BJ (cell line): ENCODE measurements around the gene ZNF25. TPM values are rescaled to one million over a fixed set of nuclear protein-coding genes. Genes with fewer than 3 reads are reported as not detected.
"Not testable (repeated sequence)": the region's sequence is repeated elsewhere in the genome, so short reads cannot be mapped to it uniquely, and the experiment has no call there.

Experiments used
- CTCF ChIA-PET: fragments of 350-600 bp; formaldehyde crosslinking; extraction: SDS; loops from one replicate; lab custom pipeline; 2021; ENCODE audit warnings: antibody characterized with exemption, inconsistent platforms; lab: Yijun Ruan, JAX
- POLR2A ChIA-PET: fragments of 300-600 bp; sonication (Branson Sonifier 250); formaldehyde crosslinking; extraction: SDS; loops from one replicate; lab custom pipeline; 2021; ENCODE audit warnings: antibody characterized with exemption; lab: Charles Lee
- DNase-seq: peaks from one replicate; pipeline ENCODE4 v3.0.0-alpha.2; 2011; ENCODE audit warnings: low read depth
- H3K27me3 ChIP-seq: 2 replicates; pipeline ENCODE4 v1.6.0; 2011; ENCODE audit warnings: low read length; ENCODE audit not compliant: control insufficient read depth, insufficient read depth
- H3K36me3 ChIP-seq: 2 replicates; pipeline ENCODE4 v1.5.1; 2011; ENCODE audit warnings: low read length; ENCODE audit not compliant: control insufficient read depth, insufficient read depth
- H3K4me3 ChIP-seq: 2 replicates; pipeline ENCODE4 v1.5.1; 2011; ENCODE audit warnings: low read depth, mild to moderate bottlenecking, control low read depth, low read length
- CTCF ChIP-seq: IDR thresholded peaks from 2 replicates; pipeline ENCODE4 v1.5.1; 2011; ENCODE audit warnings: low read depth, mild to moderate bottlenecking, control low read depth, inconsistent platforms, low read length, moderate library complexity; ENCODE audit not compliant: insufficient read depth
- polyA plus RNA-seq: library from polyadenylated mRNA; depleted of rRNA; stranded (reverse); fragments of >200 nt; gene quantifications from 2 replicates; pipeline ENCODE4 v1.2.3, GENCODE V29; 2011

The ZNF25 gene
- polyA plus RNA-seq, 1 experiment = 5.0 TPM

DNA sequence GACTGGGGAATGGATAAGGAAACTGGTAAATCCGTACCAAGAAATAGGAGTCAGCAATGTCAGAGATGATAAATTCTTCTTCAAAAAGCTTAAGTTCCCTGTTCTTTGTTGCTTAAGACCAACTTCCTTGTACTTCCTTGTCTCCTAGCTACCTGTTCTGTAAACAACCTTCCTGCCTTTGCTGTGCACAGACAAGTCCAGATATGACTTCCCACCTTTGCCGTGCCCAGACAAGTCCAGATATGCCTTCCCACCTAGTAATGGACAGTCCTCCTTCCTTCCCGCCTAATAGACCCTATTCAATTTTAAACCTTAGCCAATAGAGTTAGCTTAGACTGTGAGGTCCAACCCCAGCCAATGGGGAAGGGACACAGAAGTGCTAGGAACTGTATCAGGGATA is 31.5 kb upstream of the ZNF25 start:
- no peak for DNase-seq
- ChIA-PET CTCF (interaction anchor here (0.7 kb wide), 1 partner anchor 33 kb away, joined by 3 read pairs; no protein-coding TSS in a partner anchor), POLR2A (no interaction called here)
- no peaks in the 10 kb centered on the region; the same call in 1 of the 2 replicates for H3K36me3 ChIP-seq
- H3K27me3 ChIP-seq = no peaks in the 10 kb centered on the region
- TF ChIP-seq CTCF = no peak
- no peak overlapping the region for H3K4me3 ChIP-seq

DNA sequence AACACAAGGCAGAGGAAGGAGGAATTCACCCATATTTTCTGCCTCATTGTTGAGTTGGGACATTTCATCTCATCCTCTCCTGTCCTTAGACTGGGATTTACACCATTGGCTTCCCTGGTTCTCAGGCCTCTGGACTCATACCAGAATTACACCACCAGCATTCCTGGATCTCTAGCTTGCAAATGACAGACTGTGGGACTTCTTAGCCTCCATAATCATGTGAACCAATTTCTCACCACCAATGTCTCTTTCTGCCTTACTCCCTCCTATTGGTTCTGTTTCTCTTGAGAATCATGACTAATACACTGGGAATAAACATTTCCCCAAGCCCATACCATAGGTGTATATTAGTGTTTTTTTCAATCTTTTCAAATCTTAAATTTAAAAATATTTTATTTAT is 31.1 kb upstream of the ZNF25 start:
- no peaks in the 10 kb centered on the region for H3K36me3 ChIP-seq
- TF ChIP-seq CTCF = no peak
- ChIA-PET POLR2A (no interaction called here), CTCF (interaction anchor here (0.7 kb wide), 1 partner anchor 32 kb away, joined by 3 read pairs; no protein-coding TSS in a partner anchor)
- no peak for DNase-seq
- H3K27me3 ChIP-seq = no peaks in the 10 kb centered on the region
- H3K4me3 ChIP-seq = no peak overlapping the region

DNA sequence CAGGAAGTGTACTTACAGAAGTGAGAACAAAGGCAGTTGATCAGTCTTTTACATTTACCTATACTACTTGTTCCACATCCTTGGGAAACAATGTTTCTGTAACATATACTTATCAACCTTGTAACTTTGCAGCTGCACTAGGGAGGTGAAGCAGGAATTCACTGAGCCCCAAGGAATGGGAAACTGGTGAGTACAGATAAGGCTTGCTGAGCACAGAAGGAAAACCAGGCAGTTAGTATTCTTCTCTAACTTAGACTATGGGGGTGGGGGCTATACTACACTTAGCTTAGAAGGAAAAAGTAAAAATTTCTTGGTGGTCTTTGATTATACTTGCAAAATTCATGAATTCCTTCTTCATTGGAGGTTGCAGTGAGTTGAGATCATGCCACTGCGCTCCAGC is 27.1 kb upstream of the ZNF25 start:
- Histone ChIP-seq H3K27me3 (no peaks in the 10 kb centered on the region), H3K36me3 (no peaks in the 10 kb centered on the region), H3K4me3 (no peak overlapping the region)
- POLR2A ChIA-PET = no interaction called here
- TF ChIP-seq CTCF = no peak
- DNase-seq = no peak
- CTCF ChIA-PET = no interaction called here

DNA sequence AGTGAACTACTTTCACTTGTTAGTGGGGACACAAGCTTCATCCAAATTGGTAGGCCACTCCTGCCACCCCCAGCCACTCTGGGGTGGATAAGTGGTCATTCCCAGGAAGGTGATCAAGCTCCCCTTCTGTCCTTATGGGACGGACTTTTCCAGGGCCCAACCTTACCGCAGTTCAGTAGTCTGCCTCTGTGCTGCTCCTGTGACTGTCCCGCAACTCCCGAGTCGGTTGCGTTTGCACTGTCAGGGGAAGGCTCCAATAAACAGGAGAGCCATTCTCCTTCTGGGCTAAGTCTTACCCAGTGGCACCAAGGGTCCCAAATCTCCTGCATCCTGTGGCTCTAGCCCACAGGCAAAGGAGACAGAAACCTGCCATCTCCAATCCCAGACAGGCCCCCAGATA is 26.6 kb upstream of the ZNF25 start:
- TF ChIP-seq CTCF = no peak
- no peaks in the 10 kb centered on the region for H3K27me3 ChIP-seq
- H3K4me3 ChIP-seq = no peak overlapping the region
- no peaks in the 10 kb centered on the region for H3K36me3 ChIP-seq
- ChIA-PET CTCF (no interaction called here), POLR2A (no interaction called here)
- DNase-seq = no peak

- POLR2A ChIA-PET, H3K27me3 ChIP-seq, H3K4me3 ChIP-seq, DNase-seq, CTCF ChIA-PET, H3K36me3 ChIP-seq: not testable (repeated sequence)
These were observed 24.0 kb upstream of the ZNF25 start for GRCh38 chr10:38000474-38000873.

DNA sequence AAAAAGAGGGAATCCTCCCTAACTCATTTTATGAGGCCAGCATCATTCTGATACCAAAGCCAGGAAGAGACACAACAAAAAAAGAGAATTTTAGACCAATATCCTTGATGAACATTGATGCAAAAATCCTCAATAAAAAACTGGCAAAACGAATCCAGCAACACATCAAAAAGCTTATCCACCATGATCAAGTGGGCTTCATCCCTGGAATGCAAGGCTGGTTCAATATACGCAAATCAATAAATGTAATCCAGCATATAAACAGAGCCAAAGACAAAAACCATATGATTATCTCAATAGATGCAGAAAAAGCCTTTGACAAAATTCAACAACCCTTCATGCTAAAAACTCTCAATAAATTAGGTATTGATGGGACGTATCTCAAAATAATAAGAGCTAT is 22.5 kb upstream of the ZNF25 start:
- DNase-seq, H3K36me3 ChIP-seq, CTCF ChIA-PET, POLR2A ChIA-PET, H3K27me3 ChIP-seq, H3K4me3 ChIP-seq: not testable (repeated sequence)
